ENCODE results near the gene LRRC2. TPM values are rescaled to one million over a fixed set of nuclear protein-coding genes. Genes with fewer than 3 reads are reported as not detected.

Gene LRRC2
- total and polyA plus RNA-seq, 2 of the 13 experiments (the other 11 are each of a cell fraction or from before 2014, with no cell fraction given), result 0.27 to 0.58 TPM

GRCh38 chr3:46558184-46559043 is 7.7 kb downstream of the LRRC2 start (continued):
- no peak for TF ChIP-seq ZNF800 (CRISPR knock-in tag; IDR thresholded peaks at IDR 0.05)
- TF ChIP-seq ZNF276 (CRISPR knock-in tag; IDR thresholded peaks at IDR 0.05; ENCODE audit: low read depth), result no peak
- peak; percentile 55; the same call in 1 of the 2 replicates for TF ChIP-seq BRF2 (CRISPR knock-in tag; IDR thresholded peaks at IDR 0.05)
- no peak for TF ChIP-seq NCOR1 (IDR thresholded peaks at IDR 0.05; ENCODE audit: borderline replicate concordance, low read length)
- peak; percentile 23; the same call in 1 of the 2 replicates for TF ChIP-seq GABPB1 (CRISPR knock-in tag; IDR thresholded peaks at IDR 0.05)
- peak; percentile 89 for TF ChIP-seq RAD21 (CRISPR knock-in tag; IDR thresholded peaks at IDR 0.05)
- no peak for TF ChIP-seq SNRNP70 (IDR thresholded peaks at IDR 0.05; ENCODE audit: low read depth, low read length)
- TF ChIP-seq ATM (IDR thresholded peaks at IDR 0.05; ENCODE audit: borderline replicate concordance), result no peak
- 0 out of 2 replicates have a peak, but pooled peaks have one; percentile 14 for TF ChIP-seq ESRRA (CRISPR knock-in tag; IDR thresholded peaks at IDR 0.05; ENCODE audit: low read depth)
- TF ChIP-seq EP300 (IDR thresholded peaks at IDR 0.05; ENCODE audit: low read depth in 2 of 2, low read length in 2 of 2), result no peak
- no peak for TF ChIP-seq EP300 (CRISPR knock-in tag; IDR thresholded peaks at IDR 0.05; ENCODE audit: borderline replicate concordance)
- peak; percentile 49; the same call in 1 of the 2 replicates for TF ChIP-seq ZNF574 (CRISPR knock-in tag; IDR thresholded peaks at IDR 0.05)
- TF ChIP-seq ZNF562 (CRISPR knock-in tag; IDR thresholded peaks at IDR 0.05; ENCODE audit: borderline replicate concordance), result no peak
- no peak for TF ChIP-seq CSRNP2 (CRISPR knock-in tag; conservative IDR thresholded peaks at IDR 0.05; ENCODE audit: low read depth)
- no peak for TF ChIP-seq RBFOX2 (IDR thresholded peaks at IDR 0.05; ENCODE audit: low read depth, low read length)
- no peak for TF ChIP-seq ZNF549 (CRISPR knock-in tag; IDR thresholded peaks at IDR 0.05)
- TF ChIP-seq HNRNPL (IDR thresholded peaks at IDR 0.05; ENCODE audit: low read depth, low read length), result no peak
- no peak for TF ChIP-seq NPAS2 (CRISPR knock-in tag; IDR thresholded peaks at IDR 0.05; ENCODE audit: borderline replicate concordance)
- no peak for TF ChIP-seq MBNL3 (CRISPR knock-in tag; conservative IDR thresholded peaks at IDR 0.05)

Data from HepG2 (cell line).